HG03280 (cell line): ENCODE results near the gene GAB1.

Experiments used
- ATAC-seq: cut with Tn5 transposase; IDR thresholded peaks from one replicate; pipeline ENCODE4 v1.9.1; 2021; ENCODE audit warnings: mild to moderate bottlenecking, moderate library complexity; ENCODE audit not compliant: unreplicated experiment

GAB1 gene

DNA sequence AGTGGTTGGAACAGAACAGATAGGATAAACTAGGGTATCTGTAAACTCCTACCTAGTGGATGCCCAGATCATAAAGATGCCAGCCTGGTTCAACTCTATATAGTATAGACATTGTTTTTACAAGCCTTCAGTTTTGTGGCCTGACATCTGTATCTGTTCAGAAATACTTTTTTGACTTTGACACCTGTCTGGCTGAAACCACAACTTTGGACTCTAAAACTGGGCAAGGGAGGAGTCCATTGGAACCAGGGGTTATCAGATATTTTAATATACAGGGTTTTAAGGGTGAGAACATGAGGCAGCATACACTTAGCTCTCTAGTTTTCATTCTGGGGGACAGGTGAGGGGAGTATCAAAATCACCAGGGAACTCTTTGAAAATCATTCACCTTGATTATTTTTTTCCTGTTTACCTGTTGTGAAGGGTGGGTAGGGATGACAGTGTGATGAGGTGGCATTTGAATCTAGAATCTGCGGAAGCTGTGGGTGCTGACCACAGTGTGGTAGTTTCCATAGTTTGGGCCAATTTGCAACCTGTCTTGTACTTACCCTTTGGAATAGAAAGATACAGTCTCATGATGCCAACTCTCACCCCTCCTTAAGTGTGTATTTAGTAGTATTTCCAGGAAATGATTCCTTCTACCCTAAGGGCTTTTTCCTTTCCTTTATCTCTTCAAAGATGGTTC lies 20.6 kb downstream of the GAB1 start:
- ATAC-seq: no peak

GRCh38 chr4:143358419-143358818 lies 21.7 kb downstream of the GAB1 start:
- no peak for ATAC-seq

DNA sequence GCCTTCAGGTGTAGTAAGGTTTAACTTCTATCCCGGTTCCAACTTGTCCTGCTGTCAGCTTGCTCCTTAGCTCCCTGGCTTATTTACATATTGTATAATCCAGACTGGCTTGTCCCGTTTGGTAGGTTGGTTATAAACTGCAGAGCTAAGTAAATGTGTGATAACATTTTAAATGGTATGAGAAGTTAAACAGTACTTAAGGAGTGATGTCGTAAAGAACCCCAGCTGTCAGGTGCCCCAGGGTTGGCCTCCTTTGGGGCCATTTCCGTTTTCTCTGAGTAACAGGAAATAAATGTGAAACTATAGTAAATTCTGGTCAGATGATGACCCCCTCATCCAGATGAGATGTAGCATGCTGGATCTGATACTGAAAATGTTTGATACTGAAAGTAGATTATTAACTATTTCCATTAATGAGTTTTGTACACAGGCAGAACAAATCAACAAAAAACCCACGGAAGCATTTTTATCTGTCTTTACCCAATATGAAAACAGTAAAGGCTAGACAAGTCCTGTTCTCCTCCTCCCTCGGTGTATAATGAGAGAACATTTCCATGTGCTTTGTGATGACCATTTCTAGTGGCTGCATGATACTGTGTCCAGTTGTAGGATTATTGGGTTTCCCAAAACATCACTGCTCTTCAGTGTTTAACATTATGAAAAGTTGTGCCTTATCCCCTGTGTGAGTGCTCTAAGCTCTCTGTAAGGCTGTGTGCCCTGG lies 22.4 kb downstream of the GAB1 start:
- ATAC-seq: peak; percentile 80

DNA sequence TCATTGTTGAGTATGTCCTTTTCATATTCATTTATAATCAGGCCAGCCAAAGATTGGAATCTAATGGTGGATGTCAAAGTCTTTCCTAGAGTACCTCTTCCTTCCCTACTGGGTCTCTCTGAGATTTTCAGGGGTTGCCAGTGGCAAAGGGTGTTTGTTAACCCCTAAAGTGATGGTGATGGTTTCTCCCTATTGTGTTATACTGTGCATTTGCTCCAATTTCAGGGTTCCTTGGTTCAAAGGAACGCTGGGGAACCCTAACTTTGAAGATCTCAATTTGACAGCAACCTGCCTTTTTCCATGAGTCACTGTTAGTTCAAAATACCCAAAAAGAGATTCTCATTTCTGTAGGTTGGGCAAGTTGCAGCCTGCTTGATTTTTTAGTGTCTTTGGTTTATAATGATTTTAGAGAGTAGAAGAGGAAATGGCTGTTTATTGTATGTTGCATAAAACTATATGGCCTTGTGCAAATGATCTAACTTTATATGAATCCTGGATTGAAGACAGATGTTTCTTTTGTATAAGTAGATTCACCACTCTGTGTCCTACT lies 23.0 kb downstream of the GAB1 start:
- peak; percentile 2 for ATAC-seq

- no peak for ATAC-seq
These were observed 24.4 kb downstream of the GAB1 start for GRCh38 chr4:143360838-143361625.

- no peak for ATAC-seq
These were observed 25.8 kb downstream of the GAB1 start for GRCh38 chr4:143362349-143363046.

DNA sequence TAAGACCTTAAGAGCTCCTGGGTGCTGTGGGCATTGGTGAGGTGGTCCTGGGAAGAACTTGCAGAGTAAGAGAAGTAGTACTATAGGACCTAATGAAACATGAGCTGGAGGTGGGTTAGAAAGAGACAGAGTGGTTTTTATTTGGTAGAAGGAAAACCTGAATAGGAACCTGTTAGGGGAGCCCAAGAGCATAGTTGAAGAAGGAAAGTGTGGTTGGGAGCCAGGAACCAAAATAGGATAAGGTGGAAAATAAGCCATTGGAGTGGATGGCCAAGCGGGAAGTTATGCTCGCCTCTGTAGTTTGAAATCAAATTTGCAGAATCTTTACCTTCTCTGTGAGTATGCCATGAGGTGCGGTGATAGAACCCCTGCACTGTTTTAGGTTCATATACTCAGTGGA lies 26.7 kb downstream of the GAB1 start:
- ATAC-seq: no peak

DNA sequence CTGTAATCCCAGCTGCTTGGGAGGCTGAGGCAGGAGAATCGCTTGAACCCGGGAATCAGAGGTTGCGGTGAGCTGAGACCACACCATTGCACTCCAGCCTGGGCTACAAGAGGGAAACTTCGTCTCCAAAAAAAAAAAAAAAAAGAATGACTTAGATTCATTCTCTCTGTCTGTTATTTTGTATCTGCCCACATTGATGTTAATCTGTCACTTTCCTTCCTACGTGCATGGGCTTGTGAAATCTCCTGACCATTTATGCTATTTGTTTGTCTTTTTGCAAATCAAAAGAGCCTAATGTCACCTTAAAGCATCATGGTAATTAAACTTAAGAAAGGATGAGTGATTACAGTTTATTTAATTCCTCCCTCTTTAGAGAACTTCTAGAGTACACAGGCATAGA lies 27.4 kb downstream of the GAB1 start:
- no peak for ATAC-seq

DNA sequence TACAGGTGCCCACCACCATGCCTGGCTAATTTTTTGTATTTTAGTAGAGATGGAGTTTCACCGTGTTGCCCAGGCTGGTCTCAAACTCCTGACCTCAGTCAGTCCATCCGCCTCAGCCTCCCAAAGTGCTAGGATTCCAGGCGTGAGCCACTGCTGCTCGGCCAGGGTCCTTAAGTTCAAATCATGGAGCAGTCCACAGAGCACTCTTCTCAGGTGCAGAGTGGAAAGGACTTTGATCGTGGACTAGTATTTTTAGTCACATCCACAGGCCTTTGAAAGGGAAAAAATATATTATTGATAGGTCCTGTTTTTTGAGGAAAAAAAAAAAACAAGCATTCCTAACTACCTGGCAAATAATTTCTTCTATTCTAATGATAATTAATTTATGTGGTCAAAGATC lies 31.2 kb downstream of the GAB1 start:
- ATAC-seq: no peak

DNA sequence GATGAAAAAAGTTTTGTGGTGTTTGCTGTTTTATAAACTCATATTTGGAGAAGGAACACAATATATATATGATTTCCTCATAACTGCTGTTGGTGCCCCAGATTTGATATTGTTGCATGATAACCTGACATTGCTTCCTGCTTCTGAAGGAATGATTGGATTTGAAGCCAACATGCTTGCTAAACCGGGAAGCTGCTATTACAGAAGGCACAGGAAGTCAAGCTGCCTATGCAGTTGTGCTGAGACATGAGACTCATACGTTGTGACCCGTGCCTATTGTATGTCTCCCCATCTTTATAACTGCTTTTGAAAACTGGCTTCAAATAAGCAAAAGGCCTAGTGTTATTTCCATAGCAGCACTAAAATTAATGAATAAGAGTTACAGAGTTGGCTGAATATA lies 32.9 kb downstream of the GAB1 start:
- no peak for ATAC-seq

DNA sequence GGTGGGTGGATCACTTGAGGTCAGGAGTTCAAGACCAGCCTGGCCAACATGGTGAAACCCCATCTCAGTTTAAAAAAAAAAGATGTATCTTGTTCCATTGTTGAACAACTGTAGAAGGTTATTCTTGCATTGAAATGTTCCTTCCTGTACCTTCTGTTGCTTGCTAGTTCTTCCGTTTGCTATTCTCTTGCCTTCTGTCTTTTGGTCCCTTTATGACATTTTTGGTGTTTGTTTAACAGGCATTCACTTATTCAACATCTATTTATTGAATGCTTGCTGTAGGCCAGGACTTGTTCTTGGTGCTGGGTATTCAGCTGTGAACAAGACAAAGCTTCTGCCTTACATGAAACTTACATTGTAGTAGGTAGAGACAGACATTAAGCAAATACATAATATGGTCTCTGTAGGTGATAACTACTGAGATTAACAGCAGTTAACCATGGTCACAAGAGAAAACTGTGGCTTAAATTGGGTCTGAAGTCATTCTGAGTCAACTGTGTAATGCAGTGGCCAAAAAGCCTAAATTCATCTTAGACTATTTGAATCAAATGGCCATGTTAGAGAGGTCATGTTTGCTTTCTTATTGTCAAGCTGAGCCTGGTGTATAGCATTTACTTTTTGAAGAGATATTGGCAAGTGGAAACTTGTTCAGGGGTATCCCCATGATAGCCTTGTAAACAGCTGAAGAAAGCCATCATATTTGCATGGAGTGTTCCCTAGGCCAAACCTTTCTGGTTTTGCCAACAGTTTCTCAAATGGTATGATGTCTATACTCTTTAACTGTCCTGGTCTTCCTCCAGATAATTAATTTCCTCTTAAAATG lies 35.6 kb downstream of the GAB1 start:
- peak; percentile 62 for ATAC-seq

- ATAC-seq: no peak
These were observed 37.6 kb downstream of the GAB1 start for GRCh38 chr4:143374255-143374654.

GRCh38 chr4:143374771-143375170 lies 38.1 kb downstream of the GAB1 start:
- ATAC-seq: no peak

DNA sequence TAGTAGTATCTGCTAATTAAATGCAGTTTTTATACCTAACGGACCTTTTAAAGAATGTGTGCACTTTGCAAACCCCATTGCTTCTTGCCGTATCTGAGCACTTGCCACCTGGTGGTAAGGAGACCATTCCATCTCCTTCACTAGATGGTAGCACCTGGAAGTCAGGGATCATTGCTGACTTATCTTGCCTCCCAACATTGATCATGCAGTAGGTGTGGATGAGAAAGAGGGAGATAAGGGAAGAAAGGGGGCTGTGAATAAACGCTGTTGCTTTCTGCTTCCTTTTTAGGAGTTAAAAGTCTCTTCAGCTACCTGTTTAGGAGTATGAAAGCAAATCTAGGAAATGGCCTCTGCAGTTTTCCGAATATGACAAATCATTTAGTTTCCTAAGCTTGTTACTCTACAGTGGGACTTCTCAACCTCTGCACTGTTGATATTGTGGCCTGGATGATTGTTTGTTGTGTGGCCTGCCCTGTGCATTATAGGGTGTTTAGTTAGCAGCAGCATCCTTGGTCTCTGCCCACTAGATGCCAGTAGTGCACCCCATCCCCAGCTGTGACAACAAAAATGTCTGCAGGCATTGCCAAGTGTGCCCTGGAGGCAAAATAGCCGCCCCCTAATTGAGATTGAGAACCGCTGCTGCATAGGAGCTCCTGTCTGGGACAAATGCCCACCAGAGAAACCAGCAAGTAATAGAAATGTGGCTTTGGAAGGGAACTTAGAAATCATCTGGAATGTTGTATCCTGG lies 38.8 kb downstream of the GAB1 start:
- ATAC-seq: peak; percentile 43

DNA sequence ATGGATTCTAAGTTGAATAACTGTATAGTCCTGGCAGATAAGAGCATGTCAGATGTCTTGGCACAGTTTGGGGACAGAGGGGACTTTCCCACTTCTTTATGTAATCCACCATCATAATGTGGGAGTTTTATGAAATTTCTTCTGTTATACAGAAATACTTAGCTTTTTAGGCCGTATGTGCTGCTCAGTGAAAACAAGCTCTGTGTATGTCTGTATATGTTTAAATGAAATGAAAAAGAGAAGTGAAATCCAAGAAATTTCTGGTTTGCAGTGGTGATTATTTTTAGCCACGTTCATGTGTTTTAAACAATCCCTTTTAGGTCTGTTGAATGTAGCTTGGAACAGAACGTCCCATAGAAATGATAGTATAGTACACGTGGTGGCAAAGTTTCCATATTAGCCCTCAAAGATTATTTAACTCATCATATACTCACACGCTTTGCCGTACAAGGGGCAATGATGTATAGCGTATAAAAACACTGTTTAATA lies 41.0 kb downstream of the GAB1 start:
- ATAC-seq: peak; percentile 62

GRCh38 chr4:143380629-143381028 lies 44.0 kb downstream of the GAB1 start:
- ATAC-seq: no peak

DNA sequence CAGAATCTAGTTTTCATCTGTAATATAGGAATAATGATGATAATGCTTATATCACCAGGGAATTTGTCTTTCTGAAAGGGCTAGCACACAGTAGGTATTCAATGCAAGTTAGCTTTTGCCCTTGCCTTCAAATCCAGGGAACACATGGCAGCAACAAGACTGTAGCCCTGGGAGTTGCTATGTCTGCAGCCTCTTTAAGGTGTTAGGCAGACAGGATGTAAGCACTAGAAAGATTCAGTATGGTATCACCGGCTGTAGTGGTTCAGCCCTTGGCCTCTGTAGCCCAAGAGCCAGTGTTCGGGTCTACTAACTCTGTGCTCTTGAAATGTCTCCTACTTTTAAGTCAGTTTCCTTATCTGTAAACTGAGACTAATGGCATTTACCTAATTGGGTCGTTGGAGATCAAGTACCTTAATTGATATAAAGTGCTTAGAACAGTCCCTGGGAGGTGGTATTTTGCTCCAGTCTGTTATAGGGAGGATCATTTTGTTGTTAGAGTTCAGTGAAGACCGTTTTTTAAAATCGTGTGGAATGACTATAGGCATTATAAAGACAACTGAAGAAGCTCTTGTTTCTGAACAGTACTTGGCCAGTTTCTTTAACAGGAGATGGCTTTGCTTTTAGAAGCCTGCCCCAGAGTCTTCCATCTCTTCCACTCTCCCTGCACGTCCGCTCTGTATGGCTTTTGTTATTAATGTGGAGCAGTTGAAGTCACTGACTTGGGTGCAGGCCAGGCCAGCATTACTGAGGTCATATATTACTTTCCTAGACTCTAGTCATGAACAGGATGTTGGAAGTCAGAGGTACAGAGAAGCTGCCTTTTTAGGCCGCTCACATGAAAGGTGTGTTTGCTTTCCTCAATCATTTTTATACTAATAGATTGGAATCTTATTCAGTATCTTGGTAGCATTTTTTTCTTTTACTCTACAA lies 44.8 kb downstream of the GAB1 start:
- no peak for ATAC-seq

DNA sequence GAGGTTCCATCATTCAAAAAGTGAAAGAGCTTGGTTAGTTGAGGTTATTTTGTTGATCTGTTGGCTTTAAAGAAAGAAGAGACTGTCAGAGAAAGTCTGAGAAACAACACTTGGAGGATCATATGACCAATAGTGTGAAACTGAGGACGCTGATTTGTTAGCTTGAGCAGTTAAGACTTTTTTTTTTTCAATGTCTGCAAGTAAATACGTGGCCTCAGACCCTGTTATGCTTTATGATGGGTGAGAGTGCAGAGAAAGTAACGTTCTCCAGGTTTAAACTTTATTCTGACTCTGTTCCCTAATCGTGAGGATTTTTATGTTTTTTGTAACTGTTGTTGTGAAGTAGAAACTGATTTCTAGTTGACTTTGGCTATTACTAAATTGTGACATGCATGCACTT lies 45.9 kb downstream of the GAB1 start:
- no peak for ATAC-seq
